HG03135 (cell line): Measurements from ENCODE around the gene ARID3C.

Experiments used
- ATAC-seq: cut with Tn5 transposase; IDR thresholded peaks from one replicate; pipeline ENCODE4 v1.9.1; 2021; ENCODE audit warnings: mild to moderate bottlenecking, moderate library complexity; ENCODE audit not compliant: unreplicated experiment

The ARID3C gene

GRCh38 chr9:34579104-34579807 is 49.6 kb downstream of the ARID3C start:
- ATAC-seq = no peak

- ATAC-seq = no peak
Measured at GRCh38 chr9:34578241-34579103, 50.4 kb downstream of the ARID3C start.

GRCh38 chr9:34577400-34578240 is 51.2 kb downstream of the ARID3C start:
- ATAC-seq = no peak

- ATAC-seq = no peak
Measured at GRCh38 chr9:34576597-34577399, 52.1 kb downstream of the ARID3C start.

GRCh38 chr9:34575862-34576596 is 52.8 kb downstream of the ARID3C start:
- ATAC-seq = no peak

- ATAC-seq = no peak
Measured at GRCh38 chr9:34575241-34575640, 53.6 kb downstream of the ARID3C start.

GRCh38 chr9:34574571-34574970 is 54.3 kb downstream of the ARID3C start:
- ATAC-seq = no peak

- ATAC-seq = no peak
Measured at GRCh38 chr9:34573599-34574325, 55.1 kb downstream of the ARID3C start.

GRCh38 chr9:34572628-34573027 is 56.2 kb downstream of the ARID3C start:
- ATAC-seq = no peak

- ATAC-seq = no peak
Measured at GRCh38 chr9:34572092-34572491, 56.8 kb downstream of the ARID3C start.

GRCh38 chr9:34571481-34571810 is 57.4 kb downstream of the ARID3C start:
- ATAC-seq = no peak
